SH-SY5Y (cell line): ENCODE data around the gene RTL3.

Experiments used
- GATA2 ChIP-seq: IDR thresholded peaks from 2 replicates; pipeline ENCODE4 v1.6.1; 2011; ENCODE audit warnings: mild to moderate bottlenecking, low read depth, low read length
- GATA3 ChIP-seq: IDR thresholded peaks from 2 replicates; pipeline ENCODE4 v1.6.1; 2011; ENCODE audit warnings: low read depth, mild to moderate bottlenecking, low read length, moderate library complexity

The RTL3 gene

DNA sequence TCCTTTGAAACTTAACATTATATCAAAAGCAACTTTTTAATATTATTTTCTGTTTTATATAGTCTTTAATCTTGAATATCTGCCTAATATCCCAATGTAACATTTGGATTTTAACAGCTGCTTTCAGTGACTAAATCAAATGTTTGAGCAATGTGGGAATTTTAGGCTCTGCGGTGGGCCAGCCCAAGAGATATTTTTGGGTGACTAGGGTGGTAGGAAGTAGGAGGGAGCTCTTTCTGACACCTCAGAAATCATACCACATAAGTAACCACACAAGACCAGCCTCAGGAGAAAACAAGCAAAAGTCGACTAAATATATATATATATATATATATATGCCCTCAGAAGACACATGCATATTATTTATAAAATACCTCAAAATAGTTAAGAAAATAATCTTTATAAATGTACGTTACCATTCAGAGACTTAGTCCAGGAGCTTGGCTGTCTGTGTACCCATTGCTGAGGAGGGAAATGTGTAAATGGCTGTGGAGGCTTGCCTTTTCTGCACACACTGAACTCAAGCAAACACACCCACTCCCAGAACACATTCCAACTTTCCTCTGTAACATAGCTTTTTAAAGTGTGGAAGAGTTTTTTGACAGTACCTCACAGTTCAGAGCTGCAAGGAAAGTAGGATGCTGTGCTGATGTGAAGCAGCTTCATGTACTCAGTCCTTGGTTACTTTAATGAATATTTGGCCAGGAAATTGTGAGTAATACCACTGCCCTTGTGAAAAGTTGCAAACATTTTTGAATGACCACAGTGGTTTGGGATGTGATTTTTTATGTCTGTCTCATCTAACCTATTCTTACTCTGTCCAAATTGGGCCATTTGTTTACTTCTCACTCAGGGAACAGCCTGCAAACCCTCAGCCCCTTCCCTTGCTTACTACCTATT lies at the start of gene RTL3:
Gene RTL3 (minus strand): TSS at position 484 of the 900 bp plus-strand sequence. CDS start 908 bp downstream, outside the sequence.
- TF ChIP-seq GATA3: no peak
- TF ChIP-seq GATA2: no peak

- TF ChIP-seq GATA2 (no peak), GATA3 (no peak)
Observed at GRCh38 chrX:78708816-78709215, 49.7 kb upstream of the RTL3 start.

GRCh38 chrX:78708262-78708661 lies 49.1 kb upstream of the RTL3 start:
- no peak for TF ChIP-seq GATA2
- TF ChIP-seq GATA3: no peak

DNA sequence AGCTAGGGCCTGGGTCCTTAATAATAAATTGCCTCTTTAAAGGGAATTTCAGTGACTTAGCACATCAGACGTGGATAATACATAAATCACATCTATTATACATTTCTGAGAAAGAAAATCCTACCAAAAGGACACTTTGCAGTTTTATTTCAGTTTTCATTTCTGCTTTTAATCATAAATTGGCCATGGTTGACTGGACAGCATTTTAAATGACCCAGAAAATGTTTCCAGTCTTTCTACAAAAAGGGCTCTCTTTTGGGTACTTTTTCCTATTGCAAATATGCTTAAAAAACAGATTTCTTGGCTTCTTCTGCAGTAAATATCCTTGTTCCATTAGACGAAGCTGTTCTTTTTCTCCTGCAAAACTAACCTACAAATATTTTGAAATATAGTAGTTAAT lies 46.9 kb upstream of the RTL3 start:
- TF ChIP-seq GATA2 (no peak), GATA3 (no peak)

- TF ChIP-seq GATA2 (no peak), GATA3 (no peak)
Observed at GRCh38 chrX:78693536-78693935, 34.4 kb upstream of the RTL3 start.

- no peak for TF ChIP-seq GATA2
- TF ChIP-seq GATA3: no peak
Observed at GRCh38 chrX:78693012-78693411, 33.9 kb upstream of the RTL3 start.

DNA sequence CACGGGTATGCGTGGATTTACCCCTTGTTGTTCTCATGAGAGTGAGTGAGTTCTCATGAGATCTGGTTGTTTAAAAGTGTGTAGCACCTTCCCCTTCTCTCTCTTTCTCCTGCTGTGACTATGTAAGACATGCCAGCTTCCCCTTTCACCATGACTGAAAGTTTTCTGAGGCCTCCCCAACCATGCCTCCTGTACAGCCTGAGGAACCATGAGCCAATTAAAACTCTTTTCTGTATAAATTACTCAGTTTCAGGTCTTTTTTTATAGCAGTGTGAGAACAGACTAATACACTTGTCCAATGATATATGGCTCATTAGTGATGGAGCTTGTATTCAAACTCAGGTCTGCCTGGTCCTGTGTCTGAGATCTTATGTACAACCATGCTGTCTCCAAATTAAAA lies 28.5 kb upstream of the RTL3 start:
- no peak for TF ChIP-seq GATA3
- no peak for TF ChIP-seq GATA2

GRCh38 chrX:78673246-78673645 lies 14.1 kb upstream of the RTL3 start:
- TF ChIP-seq GATA2 (no peak), GATA3 (no peak)

GRCh38 chrX:78665342-78665741 lies 6.2 kb upstream of the RTL3 start:
- TF ChIP-seq GATA3: no peak
- no peak for TF ChIP-seq GATA2

DNA sequence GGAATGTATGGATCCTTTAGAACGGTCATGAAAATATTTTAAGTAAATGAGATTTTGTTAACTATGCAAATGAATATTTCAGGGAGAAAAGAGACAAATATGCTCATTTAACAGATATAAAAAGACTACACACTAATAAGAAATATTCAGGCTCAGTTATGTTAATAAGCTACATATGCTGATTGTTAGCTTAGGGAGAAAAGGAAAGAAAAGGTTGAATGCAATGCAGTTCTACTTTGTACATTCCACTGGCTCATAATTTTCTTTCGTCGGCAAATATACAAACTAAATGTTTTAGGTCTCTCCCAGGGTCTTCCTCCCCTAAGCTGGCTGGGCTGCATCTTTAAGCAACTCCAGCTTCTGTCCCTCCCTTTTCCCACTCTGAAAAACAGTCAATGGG lies 2.7 kb upstream of the RTL3 start:
- no peak for TF ChIP-seq GATA3
- TF ChIP-seq GATA2: no peak

DNA sequence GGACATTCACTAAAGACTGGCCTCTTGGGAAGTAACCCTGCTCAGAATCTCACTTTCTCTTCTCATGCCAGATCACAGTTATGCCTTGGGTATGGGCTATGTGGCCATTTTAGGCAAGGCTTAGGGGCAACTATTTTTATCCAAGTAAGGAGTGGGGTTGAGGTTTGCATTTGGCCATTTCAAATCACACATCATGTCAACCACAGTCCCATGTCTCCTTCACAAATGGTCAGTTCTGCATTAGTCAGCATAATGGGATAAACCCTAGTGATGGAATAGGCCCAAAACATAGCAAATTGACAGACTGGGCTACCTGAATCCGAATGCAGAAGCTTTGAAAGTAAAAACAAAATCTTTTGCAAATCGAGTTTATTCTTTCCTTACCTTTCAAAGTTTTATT lies 827 bp upstream of the RTL3 start:
- TF ChIP-seq GATA3 (no peak), GATA2 (no peak)

GRCh38 chrX:78658414-78658813 lies 714 bp downstream of the RTL3 start:
- TF ChIP-seq GATA3 (no peak), GATA2 (no peak)

GRCh38 chrX:78655642-78656041 lies 3.5 kb downstream of the RTL3 start:
- no peak for TF ChIP-seq GATA2
- no peak for TF ChIP-seq GATA3

GRCh38 chrX:78653118-78653822 lies 5.9 kb downstream of the RTL3 start:
- no peak for TF ChIP-seq GATA3
- no peak for TF ChIP-seq GATA2
